GM12891 (cell line): ENCODE results near the gene C1GALT1C1L.

Experiments used
- POLR2A ChIP-seq: IDR thresholded peaks from 2 replicates; pipeline ENCODE4 v1.6.1; 2011; ENCODE audit warnings: low read depth, low read length, control low read depth
- POLR2AphosphoS5 ChIP-seq: IDR thresholded peaks from 2 replicates; pipeline ENCODE4 v1.6.1; 2011; ENCODE audit warnings: low read depth, low read length, control low read depth
- POU2F2 ChIP-seq: IDR thresholded peaks from 2 replicates; pipeline ENCODE4 v1.6.1; 2011; ENCODE audit warnings: low read depth, mild to moderate bottlenecking, control low read depth, low read length, moderate library complexity
- TAF1 ChIP-seq: IDR thresholded peaks from 2 replicates; pipeline ENCODE4 v1.6.1; 2011; ENCODE audit warnings: low read depth, low read length, control low read depth

DNA sequence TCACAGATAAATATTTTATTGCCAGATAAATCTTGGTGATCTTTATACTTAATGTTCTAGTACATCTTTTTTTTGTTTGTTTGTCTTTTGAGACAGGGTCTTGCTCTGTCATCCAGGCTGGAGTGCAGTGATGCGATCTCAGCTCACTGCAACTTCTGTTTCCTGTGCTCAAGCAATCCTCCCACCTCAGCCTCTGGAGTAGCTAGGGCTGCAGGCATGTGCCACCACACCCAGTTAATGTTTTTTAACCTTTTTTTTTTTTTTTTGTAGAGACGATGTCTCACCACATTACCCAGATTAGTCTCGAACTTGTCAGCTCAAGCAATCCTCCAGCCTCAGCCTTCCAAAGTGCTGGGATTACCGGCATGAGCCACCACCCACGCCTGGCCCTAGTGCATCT is 9.1 kb upstream of the C1GALT1C1L start:
- TF ChIP-seq POU2F2 (no peak), POLR2AphosphoS5 (no peak), POLR2A (no peak), TAF1 (no peak)
